ENCODE measurements around the gene G6PD.

GRCh38 chrX:154515966-154516655, 30.5 kb downstream of the G6PD start, which contains the start of gene FAM3A:
- TF ChIP-seq CTCF (IDR thresholded peaks at IDR 0.05) (no peak), ZFX (IDR thresholded peaks at IDR 0.05; ENCODE audit: borderline replicate concordance) (no peak)
